ENCODE results near the gene NRG2. TPM values are rescaled to one million over a fixed set of nuclear protein-coding genes. Genes with fewer than 3 reads are reported as not detected.

NRG2 gene
- total RNA-seq, 6 donors from 2014 or later: 0.46 to 4.2 (median 1.5) TPM

GRCh38 chr5:139806726-139807646 is 236.1 kb downstream of the NRG2 start:
- Histone ChIP-seq H3K36me3 (no peaks in the 10 kb centered on the region), H3K4me1 (no peaks in the 10 kb centered on the region), H3K27ac (no peak overlapping the region), H3K27me3 (no peaks in the 10 kb centered on the region), H3K9me3 (no peaks in the 10 kb centered on the region), H3K4me3 (no peak overlapping the region)
- TF ChIP-seq CTCF (IDR thresholded peaks at IDR 0.05) (no peak), POLR2A (IDR thresholded peaks at IDR 0.05) (no peak), POLR2AphosphoS5 (IDR thresholded peaks at IDR 0.05) (no peak), EP300 (IDR thresholded peaks at IDR 0.05) (no peak)
- ATAC-seq (ENCODE audit: low FRiP score in 2 of 2) (no peak), DNase-seq (no peak)
- 43 to 55% methylated on average over 4 to 8 of the region's 8 CpGs for WGBS, 2 donors

GRCh38 chr5:139806111-139806510 is 237.0 kb downstream of the NRG2 start:
- no peak for ATAC-seq (ENCODE audit: low FRiP score in 2 of 2)
- WGBS, 2 donors: 80 to 86% methylated on average over 1 to 4 of the region's 4 CpGs

GRCh38 chr5:139805545-139805944 is 237.6 kb downstream of the NRG2 start:
- no peaks in the 10 kb centered on the region for H3K9me3 ChIP-seq
- DNase-seq (no peak), ATAC-seq (ENCODE audit: low FRiP score in 2 of 2) (no peak)
- no peak overlapping the region for H3K4me3 ChIP-seq
- no peaks in the 10 kb centered on the region for H3K36me3 ChIP-seq
- no peak overlapping the region for H3K27ac ChIP-seq
- WGBS, 2 donors: 85 to 92% methylated on average over 2 of the region's 2 CpGs
- H3K27me3 ChIP-seq: no peaks in the 10 kb centered on the region
- H3K4me1 ChIP-seq: no peaks in the 10 kb centered on the region
- TF ChIP-seq EP300 (IDR thresholded peaks at IDR 0.05): no peak
- TF ChIP-seq CTCF (IDR thresholded peaks at IDR 0.05): no peak
- TF ChIP-seq POLR2AphosphoS5 (IDR thresholded peaks at IDR 0.05): no peak
- TF ChIP-seq POLR2A (IDR thresholded peaks at IDR 0.05): no peak

More at GRCh38 chr5:139806111-139806510, 237.0 kb downstream of the NRG2 start:
- Histone ChIP-seq H3K27ac (no peak overlapping the region), H3K27me3 (no peaks in the 10 kb centered on the region), H3K9me3 (no peaks in the 10 kb centered on the region), H3K4me3 (no peak overlapping the region), H3K36me3 (no peaks in the 10 kb centered on the region), H3K4me1 (no peaks in the 10 kb centered on the region)
- no peak for DNase-seq
- TF ChIP-seq POLR2AphosphoS5 (IDR thresholded peaks at IDR 0.05) (no peak), CTCF (IDR thresholded peaks at IDR 0.05) (no peak), EP300 (IDR thresholded peaks at IDR 0.05) (no peak), POLR2A (IDR thresholded peaks at IDR 0.05) (no peak)

GRCh38 chr5:139804800-139805397 is 238.2 kb downstream of the NRG2 start:
- Histone ChIP-seq H3K27ac (no peak overlapping the region), H3K27me3 (no peaks in the 10 kb centered on the region), H3K4me1 (peaks cover 0 to 5% (median 2%) of the 10 kb centered on the region in 4 donors), H3K36me3 (no peaks in the 10 kb centered on the region), H3K4me3 (no peak overlapping the region), H3K9me3 (no peaks in the 10 kb centered on the region)
- no peak for ATAC-seq (ENCODE audit: low FRiP score in 2 of 2)
- no peak for TF ChIP-seq CTCF (IDR thresholded peaks at IDR 0.05)
- TF ChIP-seq EP300 (IDR thresholded peaks at IDR 0.05): no peak
- no peak for TF ChIP-seq POLR2A (IDR thresholded peaks at IDR 0.05)
- TF ChIP-seq POLR2AphosphoS5 (IDR thresholded peaks at IDR 0.05): no peak
- no peak for DNase-seq
- WGBS, 2 donors: 93 to 94% methylated on average over 9 to 17 of the region's 17 CpGs
